Smooth muscle cell of the pulmonary artery (primary cell): Measurements from ENCODE around the gene KRT84. TPM values are rescaled to one million over a fixed set of nuclear protein-coding genes. Genes with fewer than 3 reads are reported as not detected.

Experiments used
- total RNA-seq: library from RNA; depleted of rRNA; stranded (reverse); fragments of >200 nt; gene quantifications from 2 replicates; pipeline ENCODE4 v1.2.3, GENCODE V29; 2014

The KRT84 gene
- total RNA-seq, result not detected in 2 replicates

GRCh38 chr12:52385226-52385702, at the start of gene KRT84:
Gene KRT84 (minus strand): TSS chr12:52385652. CDS start chr12:52385585, 67 bp downstream.

GRCh38 chr12:52434081-52434733, 48.8 kb upstream of the KRT84 start, which contains the start of gene KRT75:
Gene KRT75 (minus strand): TSS chr12:52434371. CDS start chr12:52434304, 67 bp downstream.

GRCh38 chr12:52405922-52406385, 20.5 kb upstream of the KRT84 start, which contains the start of gene KRT82:
Gene KRT82 (minus strand): TSS chr12:52406335. CDS start chr12:52406277, 58 bp downstream.

GRCh38 chr12:52366738-52367485, 18.5 kb downstream of the KRT84 start, which contains the start of gene KRT85:
Gene KRT85 (minus strand): TSS chr12:52367481. CDS start chr12:52367405, 76 bp downstream.

Other genes starting within 250 kb of the KRT84 start
- gene KRT80, start 193.6 kb downstream of the KRT84 start, total RNA-seq, result 0.65 and 0.83 TPM in 2 replicates
- 15.0 and 16.4 TPM in 2 replicates for gene KRT7, start 152.4 kb downstream of the KRT84 start, total RNA-seq
- 5.0 and 8.7 TPM in 2 replicates for gene KRT86, start 111.0 kb downstream of the KRT84 start, total RNA-seq
- gene KRT81, start 94.1 kb downstream of the KRT84 start, total RNA-seq, result 0.13 and 0.20 TPM in 2 replicates
- not detected in 2 replicates for gene KRT83, start 64.3 kb downstream of the KRT84 start, total RNA-seq
- gene KRT85, start 18.2 kb downstream of the KRT84 start, total RNA-seq, result not detected in 2 replicates
- gene KRT82, start 20.7 kb upstream of the KRT84 start, total RNA-seq, result not detected in 2 replicates
- not detected in 2 replicates for gene KRT75, start 48.7 kb upstream of the KRT84 start, total RNA-seq
- 0.20 and 0.33 TPM in 2 replicates for gene KRT6B, start 66.5 kb upstream of the KRT84 start, total RNA-seq
- gene KRT6C, start 88.2 kb upstream of the KRT84 start, total RNA-seq, result 0.07 TPM in 1 of 2 replicates, not detected in the other
- 2.7 and 11.9 TPM in 2 replicates for gene KRT6A, start 107.6 kb upstream of the KRT84 start, total RNA-seq
- 0.52 and 1.8 TPM in 2 replicates for gene KRT5, start 134.7 kb upstream of the KRT84 start, total RNA-seq
- not detected in 2 replicates for gene KRT71, start 167.5 kb upstream of the KRT84 start, total RNA-seq
- gene KRT74, start 188.2 kb upstream of the KRT84 start, total RNA-seq, result not detected in 2 replicates
- gene KRT72, start 215.8 kb upstream of the KRT84 start, total RNA-seq, result not detected in 2 replicates
- not detected in 2 replicates for gene KRT73, start 232.9 kb upstream of the KRT84 start, total RNA-seq